Measurements from ENCODE around the gene PRKCQ. TPM values are rescaled to one million over a fixed set of nuclear protein-coding genes. Genes with fewer than 3 reads are reported as not detected.
"Not testable (repeated sequence)": the region's sequence is repeated elsewhere in the genome, so short reads cannot be mapped to it uniquely, and the experiment has no call there.

PRKCQ gene
- total RNA-seq, 1 donor from 2014 or later, result 0.24 TPM

DNA sequence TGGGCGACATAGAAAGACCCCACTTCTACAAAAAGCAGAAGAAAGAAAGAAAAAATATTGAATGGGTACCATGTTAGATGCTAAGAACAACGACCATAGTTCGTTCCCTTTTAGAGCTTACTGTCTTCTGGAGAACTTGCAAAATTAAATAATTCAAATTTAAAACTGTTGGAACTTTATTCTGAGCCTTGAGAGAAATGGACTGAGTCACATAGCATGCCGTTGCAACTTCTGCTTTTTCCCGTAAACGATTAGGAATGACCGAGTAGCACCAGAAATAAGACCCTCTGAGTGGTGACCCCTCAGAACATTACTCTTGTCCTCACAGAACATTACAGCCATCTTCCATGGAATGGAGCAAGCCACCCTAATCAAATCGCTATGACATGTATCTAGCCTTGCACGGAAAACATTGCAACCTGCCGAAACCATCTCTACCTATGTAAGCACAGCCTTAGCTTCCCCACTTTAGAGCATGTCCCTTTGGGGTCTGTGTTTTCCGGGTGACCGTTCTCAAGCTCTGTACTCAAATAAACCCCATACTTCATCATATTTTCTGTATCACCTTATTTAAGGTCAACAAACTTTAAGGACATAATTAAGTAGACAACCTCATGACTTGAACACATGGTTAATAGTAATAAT lies 179.1 kb downstream of the PRKCQ start:
- intact Hi-C loops (cut with DNase I), result loop anchor here (2.0 to 10.0 kb wide), 6 partner anchors 198 to 509 kb away; partner anchors contain the start of genes FBH1, PFKFB3 and RBM17
- DNase-seq (ENCODE audit: low spot score), result no peak

DNA sequence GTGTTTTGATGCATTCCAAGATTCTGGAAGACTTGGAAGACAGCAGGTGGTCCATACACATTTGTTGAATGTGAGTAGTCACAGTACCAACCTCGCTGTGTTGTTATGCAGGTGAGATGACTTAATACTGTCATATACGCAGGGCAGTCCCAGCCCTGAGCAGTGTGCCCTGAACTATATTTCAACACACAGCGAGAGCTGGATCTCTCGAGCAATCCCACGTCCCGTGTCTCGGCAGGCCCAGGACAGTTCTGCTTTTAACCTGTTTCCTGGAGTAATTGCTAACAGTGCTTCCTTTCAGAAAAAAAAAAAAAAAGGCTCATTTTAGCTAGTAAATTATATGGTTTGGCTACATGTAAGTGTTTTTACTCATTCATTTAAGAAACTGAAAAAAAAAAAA lies 179.7 kb downstream of the PRKCQ start:
- intact Hi-C loops (cut with DNase I), result loop anchor here (2.0 to 10.0 kb wide), 6 partner anchors 198 to 508 kb away; partner anchors contain the start of genes FBH1, PFKFB3 and RBM17
- peak; percentile 85 for DNase-seq (ENCODE audit: low spot score)

DNA sequence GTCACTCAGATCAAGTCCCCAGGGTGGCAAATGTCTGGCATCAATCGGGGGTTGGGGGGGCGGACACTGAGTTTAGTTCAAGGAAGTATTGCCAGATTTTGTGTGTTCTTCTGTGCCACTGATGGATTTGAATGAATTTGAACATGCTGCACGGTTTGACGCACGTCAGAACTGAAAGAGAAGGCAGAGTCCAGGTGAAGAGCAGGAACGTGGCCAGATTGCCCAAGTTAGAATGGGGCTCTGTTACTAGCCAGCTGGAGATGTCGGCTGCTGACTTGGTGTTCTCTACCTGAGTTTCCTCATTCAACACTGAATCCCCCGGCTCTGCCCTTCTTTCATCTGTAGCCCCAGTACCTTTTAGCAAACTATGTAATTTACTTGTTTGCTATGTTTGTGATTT lies 180.2 kb downstream of the PRKCQ start:
- no peak for DNase-seq (ENCODE audit: low spot score)
- intact Hi-C loops (cut with DNase I), result loop anchor here (2.0 to 10.0 kb wide), 6 partner anchors 197 to 508 kb away; partner anchors contain the start of genes FBH1, PFKFB3 and RBM17

DNA sequence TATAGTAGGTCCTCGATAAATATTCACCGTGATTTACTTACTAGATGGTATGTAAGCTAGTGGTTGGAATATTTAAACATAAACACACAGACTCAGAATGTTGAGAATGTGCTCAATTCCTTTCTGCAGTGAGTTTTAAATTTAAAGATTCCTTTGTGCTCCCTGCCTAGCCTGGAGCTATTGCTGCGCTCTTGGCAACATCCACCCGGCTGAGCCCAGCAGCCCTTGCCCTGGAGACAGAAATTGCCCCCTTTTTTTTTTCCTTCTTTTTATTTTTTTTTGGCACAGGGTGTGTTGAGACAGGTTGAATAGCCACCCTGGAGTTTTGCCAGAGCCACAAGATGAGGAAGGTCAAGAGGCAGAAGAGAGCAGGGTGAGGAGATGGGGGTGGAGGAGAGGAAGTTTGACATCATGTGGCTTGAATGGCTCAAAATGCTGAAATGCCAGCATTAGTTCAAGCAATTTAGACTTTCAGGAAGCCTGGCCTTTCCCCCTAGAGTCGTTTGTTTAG lies 180.8 kb downstream of the PRKCQ start:
- intact Hi-C loops (cut with DNase I), result no loop called here
- peak; percentile 82 for DNase-seq (ENCODE audit: low spot score)

DNA sequence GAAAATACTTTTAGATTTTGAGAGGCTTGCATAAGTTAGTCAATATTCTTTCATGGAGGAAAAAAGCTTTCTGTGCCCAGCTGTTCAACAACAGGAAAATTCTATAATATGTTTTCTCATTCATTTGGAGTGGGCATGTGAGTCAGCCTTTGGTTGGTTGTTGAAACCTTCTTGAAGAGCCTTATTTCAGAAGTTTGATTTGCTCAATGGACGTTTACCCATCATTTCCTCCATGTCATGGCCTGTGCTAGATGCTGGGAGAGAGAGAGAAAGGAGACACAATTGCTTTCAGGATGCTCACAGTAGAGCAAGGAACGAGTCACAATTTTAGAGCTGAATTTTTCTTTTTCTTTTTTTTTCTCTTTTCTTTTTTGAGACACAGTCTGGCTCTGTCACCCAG lies 181.7 kb downstream of the PRKCQ start:
- intact Hi-C loops (cut with DNase I), result no loop called here
- DNase-seq (ENCODE audit: low spot score), result no peak

DNA sequence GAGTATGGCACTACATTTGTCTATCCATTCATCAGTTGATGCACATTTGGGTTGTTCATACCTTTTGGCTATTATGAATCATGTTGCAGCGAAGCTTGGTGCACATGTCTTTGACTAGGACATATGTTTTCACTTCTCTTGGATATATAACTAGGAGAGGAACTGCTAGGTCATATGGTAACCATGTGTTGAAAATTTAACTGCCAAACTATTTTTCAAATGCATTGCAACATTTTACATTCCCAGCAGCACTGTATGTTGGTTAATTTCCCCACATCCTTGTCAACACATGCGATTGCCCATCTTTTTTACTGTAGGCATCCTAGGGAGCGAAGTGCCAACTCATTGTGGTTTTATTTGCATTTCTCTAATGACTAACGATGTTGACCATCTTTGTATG lies 183.4 kb downstream of the PRKCQ start:
- intact Hi-C loops (cut with DNase I), result no loop called here
- no peak for DNase-seq (ENCODE audit: low spot score)

DNA sequence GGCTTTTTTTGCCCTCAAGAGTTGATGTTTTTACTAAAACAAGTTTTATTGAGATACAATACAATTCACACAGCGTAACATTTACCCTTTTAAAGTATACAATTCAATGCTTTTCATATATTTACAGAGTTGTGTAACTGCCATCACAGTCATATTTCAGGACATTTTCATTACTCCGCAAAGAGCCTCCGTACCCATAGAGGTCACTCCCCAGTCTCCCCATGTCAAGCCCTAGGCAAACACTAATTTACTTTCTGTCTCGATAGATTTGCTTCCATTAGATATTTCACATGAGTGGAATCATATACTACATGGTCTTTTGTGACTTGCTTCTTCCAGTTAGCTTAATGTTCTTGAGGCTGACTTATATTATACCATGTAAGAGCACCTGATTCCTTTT lies 183.8 kb downstream of the PRKCQ start:
- intact Hi-C loops (cut with DNase I), result no loop called here
- no peak for DNase-seq (ENCODE audit: low spot score)

DNA sequence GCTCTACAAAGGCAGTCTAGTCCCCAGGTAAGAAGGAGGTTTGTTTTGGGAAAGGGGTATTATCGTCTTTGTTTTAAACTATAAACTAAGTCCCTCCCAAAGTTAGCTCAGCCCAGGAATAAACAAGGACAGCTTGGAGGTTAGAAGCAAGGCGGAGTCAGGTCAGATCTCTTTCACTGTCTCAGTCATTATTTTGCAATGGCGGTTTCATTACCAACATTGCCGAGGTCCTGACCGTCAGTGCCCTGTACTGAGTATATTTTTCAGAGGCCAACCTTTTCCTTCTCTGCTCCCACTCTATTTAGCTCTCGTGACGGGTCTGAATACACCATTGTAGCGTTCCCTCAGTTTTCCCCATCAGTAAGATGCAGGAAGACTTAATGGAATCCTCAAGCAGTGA lies 184.5 kb downstream of the PRKCQ start:
- intact Hi-C loops (cut with DNase I), result no loop called here
- no peak for DNase-seq (ENCODE audit: low spot score)

DNA sequence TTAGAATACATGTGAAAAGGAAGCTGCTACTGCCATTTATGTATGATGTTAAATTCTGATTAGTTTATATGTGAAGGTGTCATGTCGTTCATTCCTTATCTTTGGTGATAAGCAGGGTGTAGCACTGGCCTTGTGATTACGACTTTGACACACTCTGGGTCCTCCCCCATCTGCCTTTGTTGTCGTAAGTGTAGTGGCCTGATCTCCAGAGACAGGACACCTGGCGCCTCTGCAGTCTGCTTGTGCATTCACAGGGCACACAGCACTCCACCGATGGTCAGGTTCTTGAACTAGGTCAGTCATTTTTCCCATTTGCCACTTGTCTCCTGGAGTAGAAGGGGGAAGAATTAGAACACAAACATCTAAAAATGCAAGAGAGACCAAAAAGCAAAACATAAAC lies 186.0 kb downstream of the PRKCQ start:
- intact Hi-C loops (cut with DNase I), result no loop called here
- no peak for DNase-seq (ENCODE audit: low spot score)

DNA sequence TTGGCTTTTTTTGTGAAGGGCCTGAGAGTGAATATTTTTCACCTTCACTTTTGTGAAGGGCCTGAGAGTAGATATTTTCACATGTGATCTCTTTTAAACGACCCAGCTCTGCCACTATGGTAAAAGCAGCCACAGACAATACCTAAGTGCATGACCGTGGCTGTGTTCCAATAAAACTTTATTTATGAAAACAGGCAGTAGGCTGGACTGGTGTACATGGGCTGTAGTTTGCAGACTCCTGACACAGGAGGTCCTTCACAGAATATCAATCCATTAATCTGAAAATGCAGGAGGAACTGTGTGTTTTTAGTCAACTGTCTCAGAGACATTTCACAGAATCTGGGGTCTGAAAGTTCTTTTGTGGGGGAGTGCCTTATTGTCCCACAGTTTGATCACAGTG lies 186.9 kb downstream of the PRKCQ start:
- DNase-seq (ENCODE audit: low spot score), result no peak
- intact Hi-C loops (cut with DNase I), result no loop called here

DNA sequence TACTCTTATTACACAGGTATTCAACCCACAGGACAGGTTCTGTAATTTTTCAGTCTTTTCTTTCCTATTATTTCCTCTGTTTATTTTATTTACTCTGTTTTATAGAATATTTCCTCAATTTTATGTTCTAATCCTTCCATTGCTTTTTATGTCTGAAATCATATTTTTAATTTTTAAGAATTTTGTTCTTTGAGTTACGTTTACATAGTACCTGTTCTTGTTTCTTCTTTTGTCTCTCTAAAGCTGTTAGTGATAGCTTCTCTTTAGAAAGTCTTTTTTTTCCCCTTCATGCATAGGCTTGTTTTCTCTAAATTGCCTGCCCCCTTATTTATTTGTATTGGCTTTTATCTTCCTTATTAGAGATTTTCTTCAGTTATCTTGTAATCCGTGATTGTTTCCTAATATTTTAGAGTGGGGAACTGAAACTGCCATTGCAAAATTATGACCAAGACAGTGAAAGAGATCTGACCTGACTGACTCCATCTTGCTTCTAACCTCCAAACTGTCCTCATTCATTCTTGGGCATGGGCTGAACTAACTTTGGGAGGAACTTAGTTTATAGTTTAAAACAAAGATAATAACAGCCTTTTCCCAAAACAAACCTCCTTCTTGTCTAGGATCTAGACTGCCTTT lies 189.7 kb downstream of the PRKCQ start:
- DNase-seq (ENCODE audit: low spot score), result no peak
- intact Hi-C loops (cut with DNase I), result no loop called here

DNA sequence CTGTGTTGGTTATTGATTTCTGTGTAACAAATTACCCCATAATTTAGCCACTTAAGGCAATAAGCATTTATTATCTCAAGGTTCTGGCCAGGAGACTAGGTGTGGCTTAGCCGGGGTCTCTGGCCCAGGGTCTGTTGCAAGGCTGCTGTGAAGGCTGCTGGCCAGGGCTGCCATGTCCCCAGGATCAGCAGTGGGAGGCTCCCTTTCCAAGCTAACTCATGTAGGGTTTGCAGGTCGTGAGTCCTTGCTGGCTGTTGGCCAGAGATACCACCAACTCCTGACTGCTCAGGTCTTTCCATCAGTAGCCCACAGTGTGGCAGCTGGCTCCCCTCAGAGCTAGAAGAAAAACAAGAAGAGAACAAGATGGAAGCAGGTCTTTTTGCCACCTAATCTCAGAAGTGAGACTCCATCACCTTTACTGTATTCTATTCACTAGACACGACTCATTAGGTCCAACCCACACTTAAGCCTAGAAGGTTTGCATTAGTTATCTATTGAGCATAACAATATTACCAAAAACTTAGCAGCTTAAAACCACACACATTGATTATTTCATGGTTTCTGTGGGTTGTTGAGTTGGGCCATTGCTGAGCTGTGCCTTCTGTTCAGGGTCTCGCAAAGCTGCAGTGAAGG lies 191.7 kb downstream of the PRKCQ start:
- DNase-seq (ENCODE audit: low spot score), result no peak
- intact Hi-C loops (cut with DNase I), result no loop called here

DNA sequence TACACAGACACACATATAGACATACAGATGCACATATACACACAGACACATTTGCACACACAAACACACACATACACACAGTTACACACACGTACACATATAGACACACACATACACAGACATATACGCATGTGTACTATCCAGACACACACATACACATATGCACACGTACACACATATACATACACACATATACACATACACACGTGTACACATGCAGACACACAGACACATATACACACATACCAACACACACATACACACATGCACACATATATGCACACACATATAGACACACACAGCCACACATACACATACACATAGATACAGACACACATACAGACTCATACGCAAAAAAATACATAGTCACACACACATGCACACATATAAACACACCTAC lies 193.1 kb downstream of the PRKCQ start:
- intact Hi-C loops (cut with DNase I), result no loop called here
- DNase-seq (ENCODE audit: low spot score), result no peak

DNA sequence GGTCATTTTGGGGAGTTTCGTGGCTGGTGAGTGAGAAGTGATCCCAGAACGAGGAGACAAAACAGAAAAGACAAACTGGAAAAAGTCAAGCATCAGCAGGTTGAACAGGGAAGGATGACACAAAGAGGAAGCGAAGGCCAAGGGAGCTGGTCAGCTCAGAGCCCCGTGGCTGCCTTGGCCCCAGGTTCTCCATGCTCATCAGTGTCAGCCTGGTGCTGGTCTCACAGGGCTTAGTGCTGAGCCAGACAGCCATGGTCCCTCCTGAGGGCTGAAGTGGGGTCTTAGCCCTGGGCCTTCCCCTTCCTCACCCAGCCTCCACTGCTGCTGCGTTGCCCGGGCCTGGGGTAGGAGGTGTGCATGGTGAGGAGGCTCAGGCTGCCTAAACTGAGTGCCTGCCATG lies 193.7 kb downstream of the PRKCQ start:
- no peak for DNase-seq (ENCODE audit: low spot score)
- intact Hi-C loops (cut with DNase I), result no loop called here

DNA sequence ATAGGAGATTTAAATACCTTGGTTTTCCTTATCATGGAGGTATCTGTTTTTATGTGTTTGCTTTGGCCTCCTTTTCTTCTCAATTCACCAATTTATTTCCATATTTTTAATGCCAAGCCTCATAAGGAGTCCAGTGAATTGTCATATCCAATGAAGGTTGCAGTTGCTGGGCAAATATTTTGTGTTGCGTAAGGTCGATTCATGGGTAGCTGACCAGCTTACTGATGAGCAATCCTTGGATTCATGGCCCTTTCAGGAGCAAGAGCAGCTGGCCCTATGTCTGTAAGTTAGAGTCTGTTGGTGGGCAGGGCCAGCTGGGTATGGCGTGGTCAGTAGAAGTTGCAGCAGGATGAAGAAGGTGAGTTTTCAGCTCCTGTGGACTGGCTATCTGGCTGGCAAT lies 194.4 kb downstream of the PRKCQ start:
- intact Hi-C loops (cut with DNase I), result no loop called here
- no peak for DNase-seq (ENCODE audit: low spot score)

DNA sequence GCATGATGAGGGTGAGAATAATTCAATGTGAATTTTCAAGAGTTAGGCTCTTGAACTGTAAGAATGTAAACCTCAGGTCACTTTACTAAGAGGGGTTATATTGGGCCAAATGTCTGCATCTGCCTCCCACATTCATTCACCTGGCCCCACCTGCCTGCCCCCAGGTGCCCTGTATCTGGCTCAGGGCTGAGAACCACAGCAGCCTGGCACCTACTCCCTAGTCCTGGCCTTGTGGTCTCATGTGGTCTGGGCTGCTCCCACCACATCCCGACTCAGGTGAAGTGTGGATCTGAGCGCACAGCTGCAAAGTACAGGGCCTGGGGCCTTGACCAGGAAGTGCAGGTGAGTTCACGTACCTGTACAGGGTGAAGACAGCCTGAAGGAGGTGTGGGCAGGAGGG lies 195.2 kb downstream of the PRKCQ start:
- intact Hi-C loops (cut with DNase I), result no loop called here
- DNase-seq (ENCODE audit: low spot score), result no peak

DNA sequence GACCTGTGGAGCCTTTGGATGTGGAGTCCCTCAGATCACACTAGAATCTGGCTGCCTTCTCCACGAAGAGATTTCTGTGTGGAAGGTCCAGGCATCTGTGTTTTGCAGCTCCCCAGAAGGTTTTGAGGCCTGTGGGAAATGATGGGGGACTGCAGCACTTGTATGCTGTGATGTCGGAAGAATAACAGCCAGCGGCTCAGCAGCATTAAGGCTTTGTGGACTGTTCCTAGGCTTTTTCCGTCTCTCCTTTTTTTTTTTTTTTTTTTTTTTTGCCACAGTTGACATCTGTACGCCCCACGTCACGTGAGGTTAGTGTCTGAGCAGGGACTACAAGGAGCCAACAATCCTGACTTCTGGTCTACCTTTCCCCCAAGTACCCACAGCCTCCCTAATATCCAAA lies 196.0 kb downstream of the PRKCQ start:
- intact Hi-C loops (cut with DNase I), result no loop called here
- no peak for DNase-seq (ENCODE audit: low spot score)

DNA sequence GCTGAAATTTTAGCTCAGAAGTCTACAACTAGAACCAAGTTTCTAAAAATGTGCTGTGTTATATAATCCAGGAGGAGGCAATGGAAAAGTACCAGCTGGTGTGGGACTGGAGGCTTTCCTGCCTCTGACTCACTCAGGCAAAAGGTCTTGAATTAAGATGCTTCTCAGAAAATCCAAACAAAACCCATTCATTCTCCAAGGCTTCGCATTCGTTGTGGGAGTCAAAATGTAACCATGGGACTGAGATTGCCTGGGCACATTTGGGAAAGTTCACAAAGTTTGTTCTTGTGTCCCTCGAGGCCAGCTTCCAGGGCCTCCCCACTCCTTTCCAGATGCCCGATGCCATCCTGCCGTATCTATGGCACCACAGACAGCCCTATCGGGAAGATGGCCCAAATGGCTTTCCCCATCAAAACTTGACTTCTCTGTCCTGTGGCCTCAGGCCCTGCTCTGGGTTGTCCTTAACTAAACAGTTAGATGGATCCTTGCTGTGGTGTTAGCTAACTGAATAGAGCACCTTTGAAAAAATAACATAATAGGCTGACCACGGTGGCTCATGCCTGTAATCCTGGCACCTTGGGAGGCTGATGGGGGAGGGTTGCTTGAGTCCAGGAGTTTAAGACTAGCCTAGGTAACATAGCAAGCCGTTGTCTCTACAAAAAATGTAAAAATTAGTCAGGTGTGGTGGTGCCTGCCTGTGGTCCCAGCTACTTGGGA lies 196.8 kb downstream of the PRKCQ start:
- no peak for DNase-seq (ENCODE audit: low spot score)
- intact Hi-C loops (cut with DNase I), result no loop called here

DNA sequence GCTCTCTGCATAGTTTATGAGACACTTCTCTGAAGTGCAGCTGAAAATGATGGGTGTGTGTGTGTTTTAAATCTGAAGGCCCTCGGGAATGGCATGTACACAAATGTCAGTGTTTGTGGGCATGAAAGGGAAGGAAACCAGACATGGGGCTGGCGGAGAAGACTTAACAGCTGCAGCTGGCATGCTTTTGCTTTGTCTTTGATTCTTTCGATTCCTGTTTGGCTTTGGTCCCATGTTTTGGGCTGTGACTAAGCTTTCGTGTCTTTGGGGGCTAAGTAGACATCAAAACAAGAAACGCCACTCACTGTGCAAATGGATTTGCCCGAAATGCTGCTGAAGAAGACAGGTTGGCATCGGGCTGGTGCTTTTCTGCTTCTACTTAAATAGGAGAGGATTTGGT lies 198.0 kb downstream of the PRKCQ start:
- intact Hi-C loops (cut with DNase I), result no loop called here
- DNase-seq (ENCODE audit: low spot score), result no peak

DNA sequence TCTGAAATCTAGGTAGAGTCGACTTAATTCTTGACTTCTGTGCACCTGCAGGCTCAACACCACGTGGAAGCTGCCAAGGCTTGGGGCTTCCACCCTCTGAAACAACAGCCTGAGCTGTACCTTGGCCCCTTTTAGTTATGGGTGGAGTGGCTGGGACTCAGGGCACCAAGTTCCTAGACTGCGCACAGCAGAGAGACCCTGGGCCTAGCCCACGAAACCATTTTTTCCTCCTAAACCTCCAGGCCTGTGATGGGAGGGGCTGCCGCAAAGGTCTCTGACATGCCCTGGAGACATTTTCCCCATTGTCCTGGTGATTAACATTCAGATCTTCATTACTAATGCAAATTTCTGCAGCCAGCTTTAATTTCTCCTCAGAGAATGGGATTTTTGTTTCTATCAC lies 199.6 kb downstream of the PRKCQ start:
- intact Hi-C loops (cut with DNase I); DNase-seq (ENCODE audit: low spot score): not testable (repeated sequence)

Data from cardiac septum (tissue), 1 donor.